Breast epithelium (tissue), 3 donors: ENCODE measurements around the gene ZNF554.

Experiments used
- POLR2A ChIP-seq: fragments of 450-650 bp; IDR thresholded peaks from one replicate; pipeline ENCODE4 v1.6.1; 2016; ENCODE audit warnings: antibody characterized with exemption, mild to moderate bottlenecking, moderate library complexity
- POLR2AphosphoS5 ChIP-seq, 3 donors: sonication (generic); formaldehyde crosslinking; IDR thresholded peaks; one replicate each; pipeline ENCODE4 v1.6.1; 2017; ENCODE audit warnings: antibody characterized with exemption in 3 of 3
- TF ChIP-seq, protein P1 (sequence below), 3 donors: fragments of 450-650 bp; IDR thresholded peaks; one replicate each; pipeline ENCODE4 v1.5.1; 2016 to 2017; ENCODE audit warnings: antibody characterized with exemption in 3 of 3, mild to moderate bottlenecking in 3 of 3, moderate library complexity in 3 of 3

DNA sequence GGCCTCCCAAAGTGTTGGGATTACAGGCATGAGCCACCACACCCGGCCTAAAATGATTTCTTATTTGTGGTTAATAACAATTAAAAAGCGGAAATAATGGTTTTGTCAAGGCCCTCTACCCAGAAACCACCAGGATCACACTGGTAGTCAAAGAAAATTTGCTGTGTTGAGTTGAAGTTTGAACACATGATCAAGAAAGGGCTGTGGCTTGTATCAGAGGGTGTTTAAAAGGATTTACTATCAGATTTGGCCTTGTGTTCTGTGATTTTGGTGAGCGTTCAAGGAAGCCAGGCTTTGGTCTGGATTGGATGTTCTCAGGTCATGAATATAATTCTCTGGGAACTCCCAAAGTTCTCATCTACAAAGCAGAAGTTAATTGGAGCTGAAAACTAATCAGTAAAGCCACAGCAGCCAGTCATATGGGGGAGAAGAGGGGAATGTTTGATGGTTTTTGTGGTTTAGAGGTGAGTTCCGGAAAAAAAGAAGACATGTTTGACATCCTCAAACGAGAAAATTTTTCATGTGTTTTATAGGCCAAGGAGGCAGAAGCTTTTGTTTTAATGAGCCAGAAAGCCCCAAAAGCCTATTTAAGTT lies 36.9 kb downstream of the ZNF554 start:
- TF ChIP-seq POLR2A (no peak), POLR2AphosphoS5 (IDR thresholded peaks at IDR 0.05) (no peak)
- TF ChIP-seq, protein P1, sequence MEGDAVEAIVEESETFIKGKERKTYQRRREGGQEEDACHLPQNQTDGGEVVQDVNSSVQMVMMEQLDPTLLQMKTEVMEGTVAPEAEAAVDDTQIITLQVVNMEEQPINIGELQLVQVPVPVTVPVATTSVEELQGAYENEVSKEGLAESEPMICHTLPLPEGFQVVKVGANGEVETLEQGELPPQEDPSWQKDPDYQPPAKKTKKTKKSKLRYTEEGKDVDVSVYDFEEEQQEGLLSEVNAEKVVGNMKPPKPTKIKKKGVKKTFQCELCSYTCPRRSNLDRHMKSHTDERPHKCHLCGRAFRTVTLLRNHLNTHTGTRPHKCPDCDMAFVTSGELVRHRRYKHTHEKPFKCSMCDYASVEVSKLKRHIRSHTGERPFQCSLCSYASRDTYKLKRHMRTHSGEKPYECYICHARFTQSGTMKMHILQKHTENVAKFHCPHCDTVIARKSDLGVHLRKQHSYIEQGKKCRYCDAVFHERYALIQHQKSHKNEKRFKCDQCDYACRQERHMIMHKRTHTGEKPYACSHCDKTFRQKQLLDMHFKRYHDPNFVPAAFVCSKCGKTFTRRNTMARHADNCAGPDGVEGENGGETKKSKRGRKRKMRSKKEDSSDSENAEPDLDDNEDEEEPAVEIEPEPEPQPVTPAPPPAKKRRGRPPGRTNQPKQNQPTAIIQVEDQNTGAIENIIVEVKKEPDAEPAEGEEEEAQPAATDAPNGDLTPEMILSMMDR (IDR thresholded peaks at IDR 0.05): no peak
